Vagina (tissue), 2 donors: ENCODE measurements around the gene IL11RA.

Experiments used
- POLR2A ChIP-seq, 2 donors: fragments of 450-650 bp; IDR thresholded peaks; one replicate each; pipeline ENCODE4 v1.6.1; 2017; ENCODE audit warnings: antibody characterized with exemption in 2 of 2, mild to moderate bottlenecking in 2 of 2, moderate library complexity in 2 of 2
- POLR2AphosphoS5 ChIP-seq, 2 donors: sonication (generic); formaldehyde crosslinking; IDR thresholded peaks; one replicate each; pipeline ENCODE4 v1.9.0; 2017; ENCODE audit warnings: antibody characterized with exemption in 2 of 2, mild to moderate bottlenecking in 2 of 2, low read depth in 1 of 2; ENCODE audit not compliant: insufficient read depth in 1 of 2
- TF ChIP-seq, protein P1 (sequence below), 3 experiments: fragments of 450-650 bp in 2 of 3; fragments of 200-600 bp in 1 of 3; sonication (generic) in 1 of 3; IDR thresholded peaks; one replicate each; pipeline ENCODE4 v1.5.1; 2017 to 2019; ENCODE audit warnings: antibody characterized with exemption in 3 of 3, mild to moderate bottlenecking in 2 of 3, moderate library complexity in 2 of 3

DNA sequence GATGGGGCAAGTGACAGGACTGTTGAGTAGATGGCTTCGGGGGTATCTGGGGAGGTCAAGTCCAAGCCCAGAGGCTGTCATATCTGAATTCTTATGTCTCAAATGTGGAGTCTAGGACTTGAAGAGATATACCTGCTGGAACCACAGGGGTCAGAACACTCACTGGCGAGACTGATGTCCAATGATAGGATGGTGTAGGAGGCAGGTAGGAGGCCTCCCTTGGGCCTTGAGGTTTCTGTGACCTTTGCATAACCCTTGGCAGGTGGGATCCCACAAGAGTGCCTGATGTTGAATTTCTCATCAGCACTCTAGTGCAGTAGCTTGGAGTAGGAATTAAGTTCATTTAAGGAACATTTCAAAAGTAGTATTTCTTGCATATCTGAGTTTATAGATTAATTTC lies 55.1 kb downstream of the IL11RA start:
- TF ChIP-seq POLR2AphosphoS5 (IDR thresholded peaks at IDR 0.05; ENCODE audit: insufficient read depth in 1 of 2, low read depth in 1 of 2) = no peak
- TF ChIP-seq, protein P1, sequence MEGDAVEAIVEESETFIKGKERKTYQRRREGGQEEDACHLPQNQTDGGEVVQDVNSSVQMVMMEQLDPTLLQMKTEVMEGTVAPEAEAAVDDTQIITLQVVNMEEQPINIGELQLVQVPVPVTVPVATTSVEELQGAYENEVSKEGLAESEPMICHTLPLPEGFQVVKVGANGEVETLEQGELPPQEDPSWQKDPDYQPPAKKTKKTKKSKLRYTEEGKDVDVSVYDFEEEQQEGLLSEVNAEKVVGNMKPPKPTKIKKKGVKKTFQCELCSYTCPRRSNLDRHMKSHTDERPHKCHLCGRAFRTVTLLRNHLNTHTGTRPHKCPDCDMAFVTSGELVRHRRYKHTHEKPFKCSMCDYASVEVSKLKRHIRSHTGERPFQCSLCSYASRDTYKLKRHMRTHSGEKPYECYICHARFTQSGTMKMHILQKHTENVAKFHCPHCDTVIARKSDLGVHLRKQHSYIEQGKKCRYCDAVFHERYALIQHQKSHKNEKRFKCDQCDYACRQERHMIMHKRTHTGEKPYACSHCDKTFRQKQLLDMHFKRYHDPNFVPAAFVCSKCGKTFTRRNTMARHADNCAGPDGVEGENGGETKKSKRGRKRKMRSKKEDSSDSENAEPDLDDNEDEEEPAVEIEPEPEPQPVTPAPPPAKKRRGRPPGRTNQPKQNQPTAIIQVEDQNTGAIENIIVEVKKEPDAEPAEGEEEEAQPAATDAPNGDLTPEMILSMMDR (IDR thresholded peaks at IDR 0.05) = no peak
- TF ChIP-seq POLR2A (IDR thresholded peaks at IDR 0.05) = no peak
